Germinal center (tissue), 1 donor: ENCODE results near the gene PDE5A.

Experiments
- DNase-seq: peaks from one replicate; pipeline ENCODE4 v3.0.0; 2012; ENCODE audit warnings: mixed read lengths, low spot score

The PDE5A gene

GRCh38 chr4:119521268-119521667 lies 107.3 kb downstream of the PDE5A start:
- DNase-seq = no peak

- no peak for DNase-seq
These were observed 109.6 kb downstream of the PDE5A start for GRCh38 chr4:119518915-119519410.

- DNase-seq = no peak
These were observed 110.2 kb downstream of the PDE5A start for GRCh38 chr4:119518230-119518892.

GRCh38 chr4:119517361-119518229 lies 111.0 kb downstream of the PDE5A start:
- DNase-seq = no peak

- DNase-seq = no peak
These were observed 116.2 kb downstream of the PDE5A start for GRCh38 chr4:119512398-119512797.

GRCh38 chr4:119510395-119511149 lies 118.0 kb downstream of the PDE5A start:
- no peak for DNase-seq

GRCh38 chr4:119508281-119508680 lies 120.3 kb downstream of the PDE5A start:
- no peak for DNase-seq

- DNase-seq = no peak
These were observed 121.8 kb downstream of the PDE5A start for GRCh38 chr4:119506806-119507205.

- DNase-seq = no peak
These were observed 124.0 kb downstream of the PDE5A start for GRCh38 chr4:119504616-119505015.

GRCh38 chr4:119501740-119502139 lies 126.9 kb downstream of the PDE5A start:
- DNase-seq = no peak

- DNase-seq = no peak
These were observed 130.1 kb downstream of the PDE5A start for GRCh38 chr4:119498527-119498926.

- no peak for DNase-seq
These were observed 134.7 kb downstream of the PDE5A start for GRCh38 chr4:119493886-119494285.

GRCh38 chr4:119493419-119493818 lies 135.2 kb downstream of the PDE5A start:
- DNase-seq = no peak

- DNase-seq = no peak
These were observed 138.3 kb downstream of the PDE5A start for GRCh38 chr4:119490335-119490734.

GRCh38 chr4:119489305-119489704 lies 139.3 kb downstream of the PDE5A start:
- no peak for DNase-seq

- no peak for DNase-seq
These were observed 148.3 kb downstream of the PDE5A start for GRCh38 chr4:119480331-119480730.

- no peak for DNase-seq
These were observed 148.8 kb downstream of the PDE5A start for GRCh38 chr4:119479835-119480234.

GRCh38 chr4:119479180-119479808 lies 149.3 kb downstream of the PDE5A start:
- DNase-seq = no peak

- DNase-seq = no peak
These were observed 150.0 kb downstream of the PDE5A start for GRCh38 chr4:119478446-119479179.

GRCh38 chr4:119477412-119478053 lies 151.1 kb downstream of the PDE5A start:
- DNase-seq = no peak

GRCh38 chr4:119471259-119471658 lies 157.3 kb downstream of the PDE5A start:
- no peak for DNase-seq
